GM18517 (cell line): Measurements from ENCODE around the gene PNKD.

Experiments used
- ATAC-seq: cut with Tn5 transposase; IDR thresholded peaks from one replicate; pipeline ENCODE4 v1.9.1; 2021; ENCODE audit warnings: mild to moderate bottlenecking, moderate library complexity; ENCODE audit not compliant: unreplicated experiment

Gene PNKD

DNA sequence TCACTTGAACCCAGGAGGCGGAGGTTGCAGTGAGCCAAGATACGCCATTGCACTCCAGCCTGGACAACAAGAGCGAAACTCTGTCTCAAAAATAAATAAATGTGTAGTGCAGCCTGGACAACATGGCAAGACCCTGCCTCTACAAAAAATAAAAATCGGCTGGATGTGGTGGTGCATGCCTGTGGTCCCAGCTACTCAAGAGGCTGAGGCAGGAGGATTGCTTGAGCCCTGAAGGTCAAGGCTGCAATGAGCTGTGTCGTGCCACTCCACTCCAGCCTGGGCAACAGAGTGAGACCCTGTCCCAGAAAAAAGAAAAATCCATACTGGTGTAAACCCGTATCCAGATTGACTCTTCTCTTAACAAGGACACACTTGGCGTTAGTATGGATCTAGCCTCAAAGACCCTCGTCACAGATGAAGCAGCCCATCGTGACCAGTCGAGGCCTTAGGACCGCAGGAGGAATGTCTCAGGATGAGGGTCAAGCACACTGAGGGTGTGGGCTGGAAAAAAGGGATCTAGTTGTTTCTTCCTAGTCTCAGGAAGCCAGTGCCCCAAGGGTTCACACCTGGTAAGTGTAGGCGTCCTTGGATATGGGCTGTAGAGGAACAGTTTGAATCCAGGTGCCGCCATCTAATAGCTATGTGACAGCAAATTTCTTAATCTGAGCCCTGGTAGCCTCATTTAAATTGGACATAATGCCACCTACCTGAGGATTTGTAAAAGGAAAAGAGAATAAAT, 13.5 kb upstream of the PNKD start:
- ATAC-seq: no peak

DNA sequence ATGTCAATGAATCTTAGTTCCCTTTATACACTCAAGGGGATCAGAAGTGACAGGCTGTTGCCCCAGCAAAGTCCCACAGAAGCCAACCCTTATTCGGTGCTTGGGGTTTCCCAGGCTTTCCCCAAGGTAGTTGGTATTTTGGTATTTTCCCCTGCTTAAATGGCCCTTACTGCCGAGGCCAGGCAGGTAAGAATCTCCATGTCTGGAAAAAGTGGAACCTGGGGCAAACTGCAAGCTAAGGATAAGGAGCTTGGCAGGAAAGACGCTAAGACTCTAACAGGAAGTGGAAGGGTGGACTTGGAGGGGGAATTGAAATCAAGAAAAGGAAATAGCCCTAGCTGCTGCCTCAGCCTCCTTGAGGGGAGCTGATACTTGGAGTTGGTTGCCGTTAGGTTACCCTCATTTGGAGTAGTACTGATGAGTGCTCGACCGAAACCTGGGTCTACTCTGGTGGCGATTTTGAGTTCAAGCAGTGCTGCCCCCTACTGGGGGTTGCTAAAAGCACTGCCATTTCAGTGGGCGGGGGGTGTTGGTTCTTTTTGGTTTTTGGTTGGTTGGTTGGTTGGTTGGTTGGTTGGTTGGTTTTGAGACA, 12.8 kb upstream of the PNKD start:
- peak; percentile 57 for ATAC-seq

- no peak for ATAC-seq
These were observed 11.0 kb upstream of the PNKD start for GRCh38 chr2:218259099-218259961.

- ATAC-seq: no peak
These were observed 10.2 kb upstream of the PNKD start for GRCh38 chr2:218260166-218260565.

- ATAC-seq: no peak
These were observed 9.4 kb upstream of the PNKD start, which contains the start of gene GPBAR1 for GRCh38 chr2:218260742-218261422. GPBAR1 (plus strand) TSS chr2:218261015; CDS start chr2:218262725, 1,710 bp downstream.

DNA sequence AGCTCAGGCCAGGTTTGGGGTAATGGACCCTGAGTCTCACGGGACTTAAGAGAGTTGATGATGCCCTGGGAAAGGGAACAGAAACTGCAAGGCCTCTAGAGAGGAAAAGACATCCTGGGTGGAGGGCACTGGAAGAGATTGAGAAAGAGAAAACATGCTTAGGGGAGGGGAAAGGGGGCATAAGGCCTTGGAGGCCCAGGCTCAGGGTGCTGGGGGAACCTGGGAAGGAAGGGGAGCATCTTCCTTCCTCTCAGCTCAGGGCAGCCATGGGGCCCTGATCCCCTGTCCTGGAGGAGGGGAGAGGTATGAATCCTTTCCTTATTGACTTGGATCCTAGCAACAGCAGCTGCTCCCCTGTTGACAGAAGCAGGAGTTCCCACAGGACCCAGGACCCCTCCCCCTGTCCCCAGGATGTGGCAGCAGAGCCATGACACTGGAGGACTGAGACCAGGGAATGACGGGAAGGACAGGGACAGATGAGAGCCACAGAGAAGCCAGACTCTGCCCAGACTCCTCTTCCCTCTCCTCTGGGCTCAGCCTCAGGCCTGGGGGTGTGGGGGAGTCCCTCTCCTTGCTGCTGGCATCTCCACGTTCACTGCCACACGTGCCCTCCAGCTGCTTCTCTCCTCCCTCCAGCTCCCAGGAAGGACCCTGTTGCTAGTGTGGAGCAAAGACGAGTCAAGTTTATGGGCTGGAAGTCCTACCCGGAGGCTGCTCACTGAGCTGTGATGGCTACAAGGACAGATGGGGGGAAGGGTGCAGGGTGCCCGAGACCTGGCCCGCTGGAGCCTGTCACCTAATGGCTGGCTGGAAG, 8.7 kb upstream of the PNKD start:
- no peak for ATAC-seq

- ATAC-seq: no peak
These were observed 8.1 kb upstream of the PNKD start for GRCh38 chr2:218262237-218262600.

- ATAC-seq: no peak
These were observed 7.4 kb upstream of the PNKD start for GRCh38 chr2:218262631-218263586.

DNA sequence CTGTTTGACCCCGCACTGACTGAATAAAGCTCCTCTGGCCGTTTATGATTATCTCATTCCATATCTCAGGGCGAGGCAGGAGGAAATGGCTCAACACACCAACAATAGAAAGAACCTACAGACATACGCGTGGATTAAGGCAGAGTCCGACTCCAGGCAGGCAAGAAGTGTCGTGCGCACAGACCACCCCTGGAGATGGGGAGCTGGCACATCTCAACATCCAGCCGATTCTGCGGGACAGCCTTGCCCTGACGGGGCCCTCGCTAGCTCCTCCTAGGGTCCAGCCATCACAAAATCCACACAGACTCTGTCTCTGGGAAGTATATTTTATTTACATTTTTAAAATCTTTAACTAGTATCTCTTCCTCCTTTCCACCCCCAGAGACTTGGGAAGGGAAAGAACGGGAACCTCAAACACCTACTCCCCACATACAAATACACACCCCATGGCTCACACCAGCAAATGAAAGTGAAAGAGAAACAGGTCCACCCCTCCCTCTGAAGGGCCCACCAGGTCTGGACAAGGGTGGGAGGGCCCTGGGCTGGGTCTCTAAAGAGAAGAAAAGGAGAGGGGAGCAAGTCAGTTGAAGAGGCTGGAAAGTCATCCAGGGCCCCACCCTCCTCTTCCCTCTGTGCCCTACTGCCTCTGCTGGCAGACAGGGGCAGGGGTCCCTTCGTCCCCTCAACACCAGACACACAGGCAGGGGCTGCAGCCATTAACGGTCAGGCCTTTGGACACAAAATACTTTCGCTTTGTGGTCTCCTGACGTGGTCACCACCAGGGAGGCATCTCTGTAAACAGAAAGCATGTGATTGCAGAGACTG, 6.3 kb upstream of the PNKD start:
- no peak for ATAC-seq

- no peak for ATAC-seq
These were observed 5.4 kb upstream of the PNKD start for GRCh38 chr2:218264773-218265561.

DNA sequence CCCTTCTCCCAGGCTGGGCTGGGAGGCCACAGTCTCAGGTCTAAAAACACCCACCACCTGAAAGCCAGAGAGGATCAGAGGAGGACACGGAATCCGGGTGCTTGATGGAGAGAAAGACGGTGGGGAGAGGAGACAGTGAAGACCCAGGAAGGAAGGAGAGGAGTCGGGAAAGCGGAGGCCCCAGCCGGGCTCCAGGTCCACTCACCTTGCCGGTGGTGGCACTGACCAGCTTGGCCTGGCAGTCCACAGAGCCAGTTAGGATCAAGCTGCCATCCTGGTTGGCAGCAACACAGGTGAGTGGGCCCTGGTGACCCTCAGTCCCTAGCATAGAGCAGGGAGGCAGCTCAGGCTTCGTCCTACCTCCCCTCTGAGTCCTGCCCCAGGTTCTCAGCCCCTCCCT, 4.7 kb upstream of the PNKD start:
- ATAC-seq: no peak

- ATAC-seq: no peak
These were observed 3.9 kb upstream of the PNKD start for GRCh38 chr2:218266316-218266979.

- no peak for ATAC-seq
These were observed 3.1 kb upstream of the PNKD start for GRCh38 chr2:218267259-218267658.

DNA sequence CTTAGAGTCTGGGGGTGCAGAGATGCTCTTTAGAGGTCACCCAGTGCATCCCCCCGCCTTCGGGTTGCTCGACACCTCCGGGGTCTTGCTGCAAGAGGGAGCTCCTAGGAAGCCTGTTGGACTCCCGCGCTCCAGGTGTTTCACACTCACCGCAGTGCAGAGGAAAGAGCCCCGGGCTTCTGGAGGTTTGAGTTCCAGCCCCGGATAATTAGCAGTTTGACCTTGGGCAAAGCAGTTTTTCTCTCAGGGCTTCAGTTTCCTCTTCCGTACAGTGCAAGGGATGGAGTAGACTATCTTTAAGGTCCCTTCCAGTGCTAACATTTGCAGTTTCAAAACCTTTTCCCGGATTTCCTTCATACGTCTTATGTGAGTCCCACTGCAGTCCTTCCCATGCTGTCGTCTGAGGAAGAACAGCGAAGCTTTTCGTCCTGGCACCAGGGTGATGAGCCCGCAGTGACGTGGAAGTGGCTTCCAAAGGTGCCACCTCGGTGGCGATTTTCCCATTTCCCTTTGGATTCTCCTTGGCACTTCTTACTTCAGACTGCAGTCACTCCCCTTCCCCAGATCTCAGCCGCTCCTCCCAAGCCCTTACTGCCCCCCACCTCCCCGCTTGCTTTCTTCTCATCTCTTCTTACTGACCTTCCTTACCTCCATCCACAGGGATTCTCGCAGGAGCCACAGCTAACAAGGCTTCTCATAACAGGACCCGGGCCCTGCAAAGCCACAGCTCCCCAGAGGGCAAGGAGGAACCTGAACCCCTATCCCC, 585 bp downstream of the PNKD start:
- ATAC-seq: peak; percentile 1

DNA sequence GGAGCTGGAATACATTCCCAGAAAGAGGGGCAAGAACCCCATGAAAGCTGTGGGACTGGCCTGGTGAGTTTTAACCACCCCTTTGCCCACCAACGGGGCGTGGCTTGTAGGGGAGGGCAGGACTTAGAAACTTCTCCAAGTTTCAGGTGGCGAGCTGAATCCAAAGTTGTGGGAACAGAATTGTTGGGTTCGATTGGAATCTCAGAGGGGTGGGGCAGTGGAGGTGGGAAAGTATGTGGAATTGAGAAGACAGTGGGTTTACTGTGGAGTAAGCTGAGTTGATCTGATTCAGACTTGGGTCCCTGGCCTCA, 1.1 kb downstream of the PNKD start:
- no peak for ATAC-seq

GRCh38 chr2:218271865-218272530, 1.7 kb downstream of the PNKD start:
- ATAC-seq: no peak
